Adrenal gland (tissue), 5 donors: ENCODE results near the gene MTMR6.

Experiments
- POLR2A ChIP-seq, 2 donors: fragments of 450-650 bp; IDR thresholded peaks; one replicate each; pipeline ENCODE4 v1.6.1; 2017; ENCODE audit warnings: antibody characterized with exemption in 2 of 2, mild to moderate bottlenecking in 2 of 2, moderate library complexity in 1 of 2
- TF ChIP-seq, protein P1 (sequence below), 6 experiments: fragments of 450-650 bp in 4 of 6; fragments of 200-600 bp in 2 of 6; sonication (generic) in 1 of 6; IDR thresholded peaks; 1 replicate in 5 of 6; 2 replicates in 1 of 6; pipeline versions ENCODE4 v1.5.1 to v1.8.0; 2016 to 2021; ENCODE audit warnings: antibody characterized with exemption in 6 of 6, mild to moderate bottlenecking in 2 of 6, moderate library complexity in 1 of 6
- donor health status: DM: no; HTN: no; CAD: no.

DNA sequence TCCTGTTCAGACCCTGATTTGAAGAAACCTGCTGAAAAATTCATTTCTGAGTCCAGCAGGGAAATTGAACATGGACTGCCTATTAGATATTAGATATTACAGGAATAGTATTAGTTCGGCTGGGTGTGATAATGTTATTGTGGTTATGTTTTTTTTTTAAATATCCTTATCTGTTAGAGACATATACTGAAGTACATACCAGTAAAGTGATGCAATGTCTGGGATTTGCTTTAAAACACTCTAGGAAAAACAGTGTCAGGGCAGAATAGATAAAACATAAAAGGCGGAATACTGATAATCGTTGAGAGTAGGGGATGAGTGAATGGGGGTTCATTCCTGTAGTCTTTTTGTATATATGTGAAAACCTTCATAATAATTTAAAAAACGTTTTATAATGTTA, 86.5 kb downstream of the MTMR6 start:
- TF ChIP-seq, protein P1, sequence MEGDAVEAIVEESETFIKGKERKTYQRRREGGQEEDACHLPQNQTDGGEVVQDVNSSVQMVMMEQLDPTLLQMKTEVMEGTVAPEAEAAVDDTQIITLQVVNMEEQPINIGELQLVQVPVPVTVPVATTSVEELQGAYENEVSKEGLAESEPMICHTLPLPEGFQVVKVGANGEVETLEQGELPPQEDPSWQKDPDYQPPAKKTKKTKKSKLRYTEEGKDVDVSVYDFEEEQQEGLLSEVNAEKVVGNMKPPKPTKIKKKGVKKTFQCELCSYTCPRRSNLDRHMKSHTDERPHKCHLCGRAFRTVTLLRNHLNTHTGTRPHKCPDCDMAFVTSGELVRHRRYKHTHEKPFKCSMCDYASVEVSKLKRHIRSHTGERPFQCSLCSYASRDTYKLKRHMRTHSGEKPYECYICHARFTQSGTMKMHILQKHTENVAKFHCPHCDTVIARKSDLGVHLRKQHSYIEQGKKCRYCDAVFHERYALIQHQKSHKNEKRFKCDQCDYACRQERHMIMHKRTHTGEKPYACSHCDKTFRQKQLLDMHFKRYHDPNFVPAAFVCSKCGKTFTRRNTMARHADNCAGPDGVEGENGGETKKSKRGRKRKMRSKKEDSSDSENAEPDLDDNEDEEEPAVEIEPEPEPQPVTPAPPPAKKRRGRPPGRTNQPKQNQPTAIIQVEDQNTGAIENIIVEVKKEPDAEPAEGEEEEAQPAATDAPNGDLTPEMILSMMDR (IDR thresholded peaks at IDR 0.05) = no peak
- no peak for TF ChIP-seq POLR2A (IDR thresholded peaks at IDR 0.05)
